ENCODE measurements around the gene CEP290. TPM values are rescaled to one million over a fixed set of nuclear protein-coding genes. Genes with fewer than 3 reads are reported as not detected.

The CEP290 gene
- total and polyA plus RNA-seq, 2 donors from 2014 or later, result 5.1 to 18.2 TPM

DNA sequence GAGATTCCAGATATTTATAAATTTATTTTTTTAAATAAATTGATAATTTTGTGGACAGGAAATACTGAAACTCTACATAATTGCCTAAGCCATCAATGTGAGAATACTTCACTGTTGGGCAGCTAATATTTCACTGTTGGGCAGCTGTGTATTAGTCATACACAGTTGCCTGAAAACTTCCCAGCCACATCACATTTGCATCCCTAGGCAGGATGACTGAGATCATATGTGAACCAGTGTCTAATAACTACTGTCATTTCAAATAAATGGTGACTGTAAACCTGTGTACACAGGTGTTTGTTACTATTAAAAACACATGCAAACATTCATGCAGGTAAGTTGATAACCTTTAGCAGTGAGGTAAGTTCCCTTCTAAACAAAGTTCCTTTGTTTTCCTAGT, 44.1 kb upstream of the CEP290 start:
- no peaks in the 10 kb centered on the region for H3K4me1 ChIP-seq (ENCODE audit: control insufficient read depth in 2 of 3, insufficient read depth in 2 of 3, low read depth in 1 of 3, low read length in 3 of 3)
- no peak for FAIRE-seq
- peaks cover 0 to 4% (median 0%) of the 10 kb centered on the region in 3 donors for H3K9me3 ChIP-seq (ENCODE audit: control insufficient read depth in 2 of 3, insufficient read depth in 1 of 3, low read length in 3 of 3)
- H3K27me3 ChIP-seq (ENCODE audit: control insufficient read depth, insufficient read depth, low read length), result no peaks in the 10 kb centered on the region
- intact Hi-C loops (cut with DNase I), result no loop called here
- H3K36me3 ChIP-seq (ENCODE audit: control insufficient read depth in 2 of 3, insufficient read depth in 3 of 3, low read length in 3 of 3), result peaks cover 0 to 15% (median 2%) of the 10 kb centered on the region in 3 donors
- TF ChIP-seq, protein P1, sequence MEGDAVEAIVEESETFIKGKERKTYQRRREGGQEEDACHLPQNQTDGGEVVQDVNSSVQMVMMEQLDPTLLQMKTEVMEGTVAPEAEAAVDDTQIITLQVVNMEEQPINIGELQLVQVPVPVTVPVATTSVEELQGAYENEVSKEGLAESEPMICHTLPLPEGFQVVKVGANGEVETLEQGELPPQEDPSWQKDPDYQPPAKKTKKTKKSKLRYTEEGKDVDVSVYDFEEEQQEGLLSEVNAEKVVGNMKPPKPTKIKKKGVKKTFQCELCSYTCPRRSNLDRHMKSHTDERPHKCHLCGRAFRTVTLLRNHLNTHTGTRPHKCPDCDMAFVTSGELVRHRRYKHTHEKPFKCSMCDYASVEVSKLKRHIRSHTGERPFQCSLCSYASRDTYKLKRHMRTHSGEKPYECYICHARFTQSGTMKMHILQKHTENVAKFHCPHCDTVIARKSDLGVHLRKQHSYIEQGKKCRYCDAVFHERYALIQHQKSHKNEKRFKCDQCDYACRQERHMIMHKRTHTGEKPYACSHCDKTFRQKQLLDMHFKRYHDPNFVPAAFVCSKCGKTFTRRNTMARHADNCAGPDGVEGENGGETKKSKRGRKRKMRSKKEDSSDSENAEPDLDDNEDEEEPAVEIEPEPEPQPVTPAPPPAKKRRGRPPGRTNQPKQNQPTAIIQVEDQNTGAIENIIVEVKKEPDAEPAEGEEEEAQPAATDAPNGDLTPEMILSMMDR (IDR thresholded peaks at IDR 0.05; ENCODE audit: borderline replicate concordance, extremely low read depth, insufficient read depth), result no peak
- no peak overlapping the region for H3K4me3 ChIP-seq (ENCODE audit: low read length in 3 of 3)
- DNase-seq, result no peak
- no peak overlapping the region for H3K9ac ChIP-seq (ENCODE audit: low read length in 3 of 3)
- H3K27ac ChIP-seq (ENCODE audit: low read depth in 2 of 2, low read length in 2 of 2), result no peak overlapping the region

DNA sequence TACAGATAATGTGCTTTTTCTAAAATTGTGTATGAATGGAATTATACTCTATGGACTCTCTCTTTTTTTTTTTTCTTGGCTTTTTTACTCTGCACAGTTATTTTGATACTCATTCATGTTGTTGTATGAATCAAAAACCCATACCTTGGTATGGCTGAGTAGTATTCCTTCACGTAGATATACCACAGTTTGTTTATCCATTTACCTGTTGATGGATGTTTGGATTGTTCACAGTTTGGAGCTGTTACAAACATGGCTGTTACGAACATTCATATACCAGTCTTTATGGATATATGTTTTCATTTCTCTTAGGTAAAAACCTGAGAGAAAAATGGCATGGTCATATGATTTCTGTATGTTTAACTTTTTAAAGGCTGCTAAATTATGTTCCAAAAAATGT, 43.4 kb upstream of the CEP290 start:
- intact Hi-C loops (cut with DNase I), result no loop called here
- Histone ChIP-seq H3K36me3 (ENCODE audit: control insufficient read depth in 2 of 3, insufficient read depth in 3 of 3, low read length in 3 of 3) (peaks cover 2 to 13% (median 3%) of the 10 kb centered on the region in 3 donors), H3K4me1 (ENCODE audit: control insufficient read depth in 2 of 3, insufficient read depth in 2 of 3, low read depth in 1 of 3, low read length in 3 of 3) (no peaks in the 10 kb centered on the region), H3K27me3 (ENCODE audit: control insufficient read depth, insufficient read depth, low read length) (no peaks in the 10 kb centered on the region), H3K4me3 (ENCODE audit: low read length in 3 of 3) (no peak overlapping the region), H3K27ac (ENCODE audit: low read depth in 2 of 2, low read length in 2 of 2) (no peak overlapping the region), H3K9ac (ENCODE audit: low read length in 3 of 3) (no peak overlapping the region), H3K9me3 (ENCODE audit: control insufficient read depth in 2 of 3, insufficient read depth in 1 of 3, low read length in 3 of 3) (peaks cover 0 to 4% (median 0%) of the 10 kb centered on the region in 3 donors)
- TF ChIP-seq, protein P1 (IDR thresholded peaks at IDR 0.05; ENCODE audit: borderline replicate concordance, extremely low read depth, insufficient read depth), result no peak
- FAIRE-seq (no peak), DNase-seq (no peak)

DNA sequence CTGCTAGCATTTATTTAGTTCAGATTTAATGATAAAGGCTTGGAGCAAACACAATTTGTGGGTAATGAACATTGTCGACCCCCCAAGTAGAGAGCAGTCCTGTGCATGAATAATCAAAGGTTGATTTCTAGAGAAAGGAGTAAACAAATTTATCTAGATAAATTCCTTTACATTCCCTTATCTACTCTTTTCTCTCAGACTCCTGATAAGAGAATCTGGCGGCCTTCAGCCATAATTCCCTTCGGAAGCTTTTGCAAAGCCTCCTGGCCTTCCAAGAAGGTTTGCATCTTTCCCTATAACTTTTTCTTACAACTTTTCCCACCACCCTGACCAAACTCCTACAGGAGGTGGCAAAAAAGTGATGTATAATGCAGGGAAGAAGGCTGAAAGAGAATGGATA, 42.3 kb upstream of the CEP290 start:
- TF ChIP-seq, protein P1 (IDR thresholded peaks at IDR 0.05; ENCODE audit: borderline replicate concordance, extremely low read depth, insufficient read depth), result no peak
- Histone ChIP-seq H3K4me3 (ENCODE audit: low read length in 3 of 3) (no peak overlapping the region), H3K36me3 (ENCODE audit: control insufficient read depth in 2 of 3, insufficient read depth in 3 of 3, low read length in 3 of 3) (peaks cover 2 to 14% (median 3%) of the 10 kb centered on the region in 3 donors), H3K4me1 (ENCODE audit: control insufficient read depth in 2 of 3, insufficient read depth in 2 of 3, low read depth in 1 of 3, low read length in 3 of 3) (no peaks in the 10 kb centered on the region), H3K27ac (ENCODE audit: low read depth in 2 of 2, low read length in 2 of 2) (no peak overlapping the region), H3K9me3 (ENCODE audit: control insufficient read depth in 2 of 3, insufficient read depth in 1 of 3, low read length in 3 of 3) (peaks cover 0 to 4% (median 0%) of the 10 kb centered on the region in 3 donors), H3K9ac (ENCODE audit: low read length in 3 of 3) (no peak overlapping the region), H3K27me3 (ENCODE audit: control insufficient read depth, insufficient read depth, low read length) (no peaks in the 10 kb centered on the region)
- intact Hi-C loops (cut with DNase I), result no loop called here
- FAIRE-seq (no peak), DNase-seq (no peak)

DNA sequence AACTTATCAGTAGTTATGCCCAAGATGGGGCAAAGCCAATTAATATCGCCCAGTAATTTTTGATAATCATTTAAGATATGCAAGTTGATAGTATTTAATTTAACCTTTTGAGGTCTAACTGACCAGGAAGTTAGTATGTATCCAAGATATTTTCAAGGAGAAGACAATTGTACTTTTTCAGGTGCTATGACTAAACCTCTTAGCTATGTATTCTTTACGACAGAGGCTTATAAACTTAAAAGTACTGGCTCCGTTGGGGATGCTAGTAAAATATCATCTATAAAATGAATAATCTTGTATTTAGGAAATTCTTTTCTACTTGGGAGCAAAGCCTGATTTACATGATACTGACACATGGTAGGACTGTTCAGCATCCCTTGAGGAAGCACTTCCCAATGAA, 40.5 kb upstream of the CEP290 start:
- no peak for FAIRE-seq
- DNase-seq, result no peak
- H3K9me3 ChIP-seq (ENCODE audit: control insufficient read depth in 2 of 3, insufficient read depth in 1 of 3, low read length in 3 of 3), result peaks cover 0 to 4% (median 0%) of the 10 kb centered on the region in 3 donors
- H3K9ac ChIP-seq (ENCODE audit: low read length in 3 of 3), result no peak overlapping the region
- intact Hi-C loops (cut with DNase I), result no loop called here
- no peak overlapping the region for H3K4me3 ChIP-seq (ENCODE audit: low read length in 3 of 3)
- H3K36me3 ChIP-seq (ENCODE audit: control insufficient read depth in 2 of 3, insufficient read depth in 3 of 3, low read length in 3 of 3), result peaks cover 4 to 15% (median 5%) of the 10 kb centered on the region in 3 donors
- H3K27ac ChIP-seq (ENCODE audit: low read depth in 2 of 2, low read length in 2 of 2), result no peak overlapping the region
- H3K27me3 ChIP-seq (ENCODE audit: control insufficient read depth, insufficient read depth, low read length), result no peaks in the 10 kb centered on the region
- no peaks in the 10 kb centered on the region for H3K4me1 ChIP-seq (ENCODE audit: control insufficient read depth in 2 of 3, insufficient read depth in 2 of 3, low read depth in 1 of 3, low read length in 3 of 3)
- TF ChIP-seq, protein P1 (IDR thresholded peaks at IDR 0.05; ENCODE audit: borderline replicate concordance, extremely low read depth, insufficient read depth), result no peak

Measured in kidney (tissue), 14 donors.